Endometrium (tissue), 2 donors: ENCODE measurements around the gene KRTAP10-5.
"Not testable (repeated sequence)": the region's sequence is repeated elsewhere in the genome, so short reads cannot be mapped to it uniquely, and the experiment has no call there.

Experiments
- FAIRE-seq: peaks from 2 replicates; lab custom pipeline; 2012; peaks lifted over from hg19 to GRCh38; lab: Jason Lieb, UNC
- donor health status: control.
- donor health status: control.

KRTAP10-5 gene

GRCh38 chr21:44580231-44580821 lies at the start of gene KRTAP10-5:
Gene KRTAP10-5, minus strand, starts transcription at chr21:44580604. Its CDS starts 26 bp downstream, at chr21:44580578.
- not testable (repeated sequence) for FAIRE-seq

GRCh38 chr21:44628707-44629391 lies 48.4 kb upstream of the KRTAP10-5 start:
- no peak for FAIRE-seq

GRCh38 chr21:44627831-44628233 lies 47.4 kb upstream of the KRTAP10-5 start:
- not testable (repeated sequence) for FAIRE-seq

- not testable (repeated sequence) for FAIRE-seq
Measured at GRCh38 chr21:44627181-44627822, 46.9 kb upstream of the KRTAP10-5 start.

GRCh38 chr21:44626673-44627143 lies 46.3 kb upstream of the KRTAP10-5 start, which contains the start of gene KRTAP10-9:
Gene KRTAP10-9, plus strand, starts transcription at chr21:44627093. Its CDS starts 79 bp downstream, at chr21:44627172.
- no peak for FAIRE-seq

GRCh38 chr21:44626262-44626661 lies 45.9 kb upstream of the KRTAP10-5 start:
- FAIRE-seq: no peak

GRCh38 chr21:44625756-44626155 lies 45.4 kb upstream of the KRTAP10-5 start:
- no peak for FAIRE-seq

GRCh38 chr21:44623575-44623974 lies 43.2 kb upstream of the KRTAP10-5 start:
- no peak for FAIRE-seq

- FAIRE-seq: no peak
Measured at GRCh38 chr21:44619886-44620285, 39.5 kb upstream of the KRTAP10-5 start.

GRCh38 chr21:44618909-44619308 lies 38.5 kb upstream of the KRTAP10-5 start:
- FAIRE-seq: no peak

GRCh38 chr21:44618504-44618903 lies 38.1 kb upstream of the KRTAP10-5 start:
- FAIRE-seq: no peak

- FAIRE-seq: no peak
Measured at GRCh38 chr21:44617071-44617501, 36.7 kb upstream of the KRTAP10-5 start.

- FAIRE-seq: no peak
Measured at GRCh38 chr21:44616591-44616926, 36.2 kb upstream of the KRTAP10-5 start.

- FAIRE-seq: no peak
Measured at GRCh38 chr21:44615911-44616590, 35.6 kb upstream of the KRTAP10-5 start.

GRCh38 chr21:44615466-44615865 lies 35.1 kb upstream of the KRTAP10-5 start:
- FAIRE-seq: no peak

- no peak for FAIRE-seq
Measured at GRCh38 chr21:44614961-44615391, 34.6 kb upstream of the KRTAP10-5 start.

- no peak for FAIRE-seq
Measured at GRCh38 chr21:44614161-44614631, 33.8 kb upstream of the KRTAP10-5 start.

GRCh38 chr21:44613386-44614155 lies 33.2 kb upstream of the KRTAP10-5 start:
- no peak for FAIRE-seq

GRCh38 chr21:44612669-44613229 lies 32.3 kb upstream of the KRTAP10-5 start:
- no peak for FAIRE-seq

- no peak for FAIRE-seq
Measured at GRCh38 chr21:44612029-44612486, 31.7 kb upstream of the KRTAP10-5 start, which contains the start of gene KRTAP10-8. Gene KRTAP10-8, plus strand, starts transcription at chr21:44612079. Its CDS starts 22 bp downstream, at chr21:44612101.

- no peak for FAIRE-seq
Measured at GRCh38 chr21:44611551-44611950, 31.1 kb upstream of the KRTAP10-5 start.
